ENCODE results near the gene ZNF821.
"Not testable (repeated sequence)": the region's sequence is repeated elsewhere in the genome, so short reads cannot be mapped to it uniquely, and the experiment has no call there.

Gene ZNF821

DNA sequence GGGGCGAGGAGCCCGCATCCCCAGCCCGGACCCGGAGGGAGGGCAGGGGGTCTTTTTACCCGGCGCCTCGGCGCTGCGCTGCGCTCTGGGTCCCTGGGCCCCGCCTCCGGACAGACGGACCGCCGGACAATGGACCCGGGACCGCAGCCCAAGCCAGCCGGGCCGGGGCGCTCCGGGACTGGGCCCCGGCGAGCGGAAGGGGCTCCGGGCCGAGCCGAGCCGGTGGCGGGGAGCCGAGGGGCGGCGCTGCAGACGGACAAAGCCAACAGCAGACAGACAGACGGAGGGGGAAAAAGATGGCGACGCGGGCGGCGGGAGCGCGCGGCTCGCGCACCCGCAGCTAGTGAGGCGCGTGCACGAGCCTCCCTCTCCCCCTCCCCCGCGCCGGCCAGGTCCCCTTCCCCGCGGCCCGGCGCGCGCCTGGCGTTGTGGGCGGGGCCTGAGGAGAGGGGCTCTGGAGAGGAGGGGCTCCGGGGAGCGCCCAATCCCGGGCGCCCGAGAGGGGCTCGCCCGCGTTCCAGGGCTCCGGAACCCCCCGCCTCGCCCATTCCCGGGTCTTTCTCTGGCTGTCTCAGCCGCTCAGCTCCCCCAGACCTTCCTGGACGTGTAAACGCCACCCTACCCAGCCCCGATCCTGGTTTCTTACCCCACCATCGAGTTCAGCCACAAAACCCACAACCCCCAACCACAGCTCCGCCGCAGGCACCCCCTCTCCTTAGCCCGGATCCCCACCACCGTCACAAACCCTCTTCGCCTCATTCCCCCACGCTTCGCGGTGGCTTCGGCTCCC lies at the start of gene ZNF821:
Gene ZNF821, minus strand, starts transcription at position 334 of the 790 bp plus-strand sequence. CDS start 4,236 bp downstream, outside the sequence.
- DNase-seq (ENCODE audit: low read depth), result peak; percentile 59

DNA sequence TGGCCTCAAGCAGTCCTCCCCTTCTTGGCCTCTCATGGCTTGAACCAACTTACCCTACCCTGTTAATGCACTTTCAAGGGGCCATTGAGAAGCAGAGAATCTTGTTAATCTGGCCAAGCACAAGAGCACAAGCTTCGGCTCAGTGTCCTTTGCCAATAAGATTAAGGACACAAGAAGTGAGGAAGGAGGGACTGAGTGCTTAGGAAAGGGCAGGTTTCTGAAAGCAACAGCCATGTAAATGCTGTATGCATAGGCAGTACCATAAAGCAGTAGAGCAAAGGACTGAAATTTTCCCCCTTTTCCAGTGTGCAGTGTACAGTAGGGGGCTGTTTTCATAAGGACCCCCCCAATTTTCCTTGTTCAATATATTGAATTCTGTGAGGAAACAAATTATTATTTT lies 49.0 kb upstream of the ZNF821 start:
- DNase-seq (ENCODE audit: low read depth), result no peak

DNA sequence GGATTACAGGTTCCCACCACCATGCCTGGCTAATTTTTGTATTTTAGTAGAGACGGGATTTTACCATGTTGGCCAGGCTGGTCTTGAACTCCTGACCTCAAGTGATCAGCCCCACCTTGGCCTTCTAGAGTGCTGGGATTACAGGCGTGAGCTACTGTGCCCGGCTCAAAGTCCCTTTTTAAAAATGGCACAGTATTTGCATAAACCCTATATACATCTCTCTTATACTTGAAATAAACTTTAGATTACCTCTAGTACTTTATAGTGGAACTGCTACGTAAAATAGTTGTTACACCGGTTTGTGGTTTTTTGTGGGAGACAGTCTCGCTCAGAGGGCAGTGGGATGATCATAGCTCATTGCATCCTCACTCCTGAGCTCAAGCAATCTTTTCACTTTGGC lies 47.6 kb upstream of the ZNF821 start:
- DNase-seq (ENCODE audit: low read depth), result no peak

- DNase-seq (ENCODE audit: low read depth), result no peak
These were observed 47.0 kb upstream of the ZNF821 start for GRCh38 chr16:71931001-71931400.

GRCh38 chr16:71930013-71930563 lies 46.1 kb upstream of the ZNF821 start:
- DNase-seq (ENCODE audit: low read depth), result peak; percentile 38

DNA sequence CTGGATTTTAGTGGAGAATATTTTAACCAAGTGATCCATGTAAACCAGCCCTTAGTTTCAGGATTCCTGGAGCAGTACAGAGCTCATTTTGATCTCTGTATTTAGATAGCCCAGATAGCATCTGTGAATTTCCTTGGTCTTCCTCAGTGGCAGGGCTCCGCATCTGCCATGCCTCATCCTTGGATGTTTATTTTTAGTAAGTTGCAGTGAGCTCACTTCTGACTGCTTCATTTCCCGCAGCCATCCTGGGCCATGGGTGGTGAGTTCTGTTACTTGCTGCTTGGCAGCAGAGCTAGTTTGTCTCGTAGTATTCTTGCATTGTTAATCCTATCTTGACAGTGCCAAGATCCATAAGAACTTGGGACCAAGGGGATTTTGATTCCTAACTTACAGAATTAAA lies 45.1 kb upstream of the ZNF821 start:
- peak; percentile 68 for DNase-seq (ENCODE audit: low read depth)

- no peak for DNase-seq (ENCODE audit: low read depth)
These were observed 43.8 kb upstream of the ZNF821 start for GRCh38 chr16:71927787-71928186.

GRCh38 chr16:71927383-71927782 lies 43.4 kb upstream of the ZNF821 start:
- peak; percentile 78 for DNase-seq (ENCODE audit: low read depth)

- no peak for DNase-seq (ENCODE audit: low read depth)
These were observed 40.7 kb upstream of the ZNF821 start for GRCh38 chr16:71924710-71925109.

- peak; percentile 13 for DNase-seq (ENCODE audit: low read depth)
These were observed 40.1 kb upstream of the ZNF821 start for GRCh38 chr16:71923941-71924690.

DNA sequence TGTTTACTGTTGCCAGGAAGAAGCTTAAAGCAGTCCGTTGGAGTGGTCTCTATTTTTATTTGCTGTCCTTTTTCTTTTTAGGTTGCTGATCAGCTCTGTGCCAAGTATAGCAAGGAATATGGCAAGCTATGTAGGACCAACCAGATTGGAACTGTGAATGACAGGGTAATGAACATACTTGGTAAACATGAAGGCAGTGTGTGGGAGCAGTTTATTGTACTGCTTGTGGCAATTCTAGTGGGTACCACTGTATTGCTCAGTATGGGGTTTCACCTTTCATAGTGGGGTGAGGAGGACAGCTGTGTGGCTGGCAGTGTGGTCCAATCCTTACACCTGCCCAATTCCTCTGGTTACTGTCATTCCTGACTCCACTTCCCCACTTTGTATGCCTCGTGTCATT lies 36.7 kb upstream of the ZNF821 start:
- no peak for DNase-seq (ENCODE audit: low read depth)

DNA sequence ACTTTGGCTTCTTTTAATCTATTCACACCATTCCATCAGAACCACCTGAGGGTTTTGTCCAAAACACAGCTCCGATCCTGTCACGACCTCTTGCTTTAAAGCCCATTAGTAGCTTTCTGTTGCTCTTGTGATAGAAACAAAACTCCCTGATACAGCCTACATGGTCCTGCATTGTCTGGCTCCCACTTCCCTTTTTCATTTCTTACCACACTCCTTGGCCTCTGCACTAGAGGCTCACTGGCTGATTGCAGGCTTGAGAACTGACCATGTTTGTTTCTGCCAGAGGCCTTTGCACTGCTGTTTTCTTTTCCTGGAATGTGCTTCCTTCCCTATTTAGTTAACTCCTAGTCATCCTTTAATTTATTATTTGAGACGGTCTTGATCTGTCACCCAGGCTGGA lies 35.1 kb upstream of the ZNF821 start:
- no peak for DNase-seq (ENCODE audit: low read depth)

DNA sequence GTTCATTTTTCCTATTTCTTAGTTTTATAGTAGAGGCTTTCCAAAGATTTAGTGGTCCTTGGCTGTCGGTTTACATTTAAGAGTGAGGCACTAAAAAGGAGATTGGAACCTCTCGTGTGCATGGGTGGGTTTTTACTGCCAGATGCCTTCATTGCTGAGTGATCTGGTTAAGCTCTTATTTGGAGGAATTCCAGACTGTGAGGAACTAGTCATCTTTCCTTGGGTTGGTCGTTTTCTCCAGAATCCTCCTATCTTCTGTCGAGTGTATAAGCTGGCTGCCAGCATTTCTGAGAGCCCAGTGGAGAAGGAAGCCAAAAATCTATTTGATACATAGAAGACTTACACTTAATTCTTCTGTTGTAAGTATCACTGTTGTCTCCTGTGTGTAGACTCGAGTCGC lies 33.9 kb upstream of the ZNF821 start:
- DNase-seq (ENCODE audit: low read depth), result peak; percentile 78

DNA sequence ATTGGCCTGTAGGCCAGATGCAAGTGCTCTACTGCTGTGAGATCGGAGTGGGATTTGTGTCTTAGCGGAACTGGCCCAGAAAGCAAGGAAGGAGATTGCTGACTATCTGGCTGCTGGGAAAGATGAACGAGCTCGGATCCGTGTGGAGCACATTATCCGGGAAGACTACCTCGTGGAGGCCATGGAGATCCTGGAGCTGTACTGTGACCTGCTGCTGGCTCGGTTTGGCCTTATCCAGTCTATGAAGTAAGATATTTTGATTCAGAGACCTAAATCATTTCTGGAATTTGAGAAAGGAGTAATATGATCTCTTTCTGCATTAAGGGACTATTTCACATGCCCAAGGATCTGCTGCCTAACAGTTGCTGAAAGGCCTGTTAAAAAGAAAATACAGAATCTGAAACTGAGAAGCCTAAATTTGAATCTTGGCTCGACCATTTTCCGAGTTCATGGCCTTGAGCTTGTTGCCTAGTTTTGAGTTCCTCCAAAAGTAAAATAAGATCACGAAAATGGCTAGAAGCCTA lies 32.5 kb upstream of the ZNF821 start:
- DNase-seq (ENCODE audit: low read depth), result peak; percentile 58

GRCh38 chr16:71915350-71915749 lies 31.4 kb upstream of the ZNF821 start:
- no peak for DNase-seq (ENCODE audit: low read depth)

DNA sequence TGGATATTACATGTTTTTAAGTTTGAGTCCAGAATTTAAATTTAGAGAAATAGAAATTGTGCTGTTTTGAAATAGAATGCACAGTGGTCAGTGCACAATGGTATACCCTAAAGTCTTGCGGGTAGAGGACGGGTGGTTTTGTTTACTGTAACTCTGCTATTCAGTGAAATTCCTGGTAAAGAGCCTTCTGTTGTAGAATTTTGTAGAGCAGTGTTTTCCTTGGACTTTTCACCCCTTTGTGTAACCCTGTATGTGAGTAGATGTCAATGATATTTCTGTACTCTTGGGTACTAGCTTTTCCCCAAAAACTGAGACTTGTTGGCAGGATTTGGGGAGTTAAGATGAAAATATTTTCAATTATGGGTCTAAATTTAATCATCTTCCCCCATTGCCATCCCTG lies 30.8 kb upstream of the ZNF821 start:
- DNase-seq (ENCODE audit: low read depth), result no peak

DNA sequence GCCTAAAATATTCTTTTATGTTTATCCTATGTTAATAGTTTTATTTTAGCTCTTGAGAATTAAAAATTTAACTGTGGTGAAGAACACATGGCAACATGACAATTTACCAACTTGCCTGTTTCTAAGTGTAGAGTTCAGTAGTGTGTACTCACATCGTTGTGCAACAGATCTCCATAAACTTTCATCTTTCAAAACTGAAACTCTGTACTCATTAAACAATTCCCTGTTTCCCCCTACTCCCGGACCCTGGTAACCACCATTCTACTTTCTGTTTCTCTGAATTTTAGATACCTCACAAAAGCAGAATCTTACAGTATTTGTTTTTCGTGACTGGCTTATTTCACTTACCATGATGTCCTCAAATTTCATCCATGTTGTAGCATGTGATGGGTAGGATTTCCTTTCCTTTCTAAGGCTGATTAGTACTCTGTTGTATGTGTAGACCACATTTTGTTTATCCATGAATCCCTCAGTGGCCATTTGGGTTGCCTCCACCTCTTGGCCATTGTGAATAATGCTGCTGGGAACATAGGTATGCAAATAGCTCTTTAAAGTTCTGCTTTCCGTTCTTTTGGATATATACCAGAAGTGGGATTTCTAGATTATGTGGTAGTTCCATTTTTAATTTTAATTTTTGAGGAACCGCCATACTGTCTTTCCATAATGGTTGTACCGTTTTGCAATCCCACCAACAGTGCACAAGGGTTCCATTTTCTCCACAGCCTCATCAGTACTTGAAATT lies 28.7 kb upstream of the ZNF821 start:
- no peak for DNase-seq (ENCODE audit: low read depth)

DNA sequence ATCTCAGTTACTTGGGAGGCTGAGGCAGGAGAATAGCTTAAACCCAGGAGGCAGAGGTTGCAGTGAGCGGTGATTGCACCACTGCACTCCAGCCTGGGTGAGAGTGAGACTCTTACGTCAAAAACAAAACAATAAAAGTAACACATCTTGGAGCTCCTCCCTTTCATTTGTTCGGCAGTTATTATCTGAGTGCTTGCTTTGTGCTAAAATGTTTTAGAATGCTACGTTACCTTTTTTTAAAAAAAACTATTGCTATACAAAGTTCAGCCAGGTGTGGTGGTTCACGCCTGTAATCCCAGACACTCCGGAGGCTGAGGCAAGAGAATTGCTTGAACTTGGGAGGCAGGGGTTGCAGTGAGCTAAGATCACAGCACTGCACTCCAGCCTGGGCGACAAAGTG lies 27.1 kb upstream of the ZNF821 start:
- no peak for DNase-seq (ENCODE audit: low read depth)

GRCh38 chr16:71905765-71906164 lies 21.8 kb upstream of the ZNF821 start:
- not testable (repeated sequence) for DNase-seq (ENCODE audit: low read depth)

DNA sequence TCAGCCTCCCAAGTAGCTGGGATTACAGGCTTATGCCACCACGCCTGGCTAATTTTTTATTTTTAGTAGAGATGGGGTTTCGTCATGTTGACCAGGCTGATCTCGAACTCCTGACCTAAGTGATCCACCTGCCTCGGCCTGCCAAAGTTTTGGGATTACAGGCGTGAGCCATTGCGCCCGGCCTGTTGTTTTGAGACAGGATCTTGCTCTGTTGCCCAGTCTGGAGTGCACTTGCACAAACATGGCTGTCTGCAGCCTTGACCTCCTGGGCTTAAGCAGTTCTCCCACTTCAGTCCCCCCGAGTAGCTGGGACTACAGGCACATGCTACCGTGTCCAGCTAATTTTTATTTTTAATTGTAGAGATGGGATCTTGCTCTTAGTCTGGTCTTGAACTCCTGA lies 20.3 kb upstream of the ZNF821 start:
- no peak for DNase-seq (ENCODE audit: low read depth)

GRCh38 chr16:71903608-71904007 lies 19.6 kb upstream of the ZNF821 start:
- DNase-seq (ENCODE audit: low read depth), result no peak
